Parathyroid adenoma (tissue), 2 donors: ENCODE measurements around the gene ITGAD.
A peak's percentile ranks its signal among the peaks of the same experiment; 100 is the strongest.

ENCODE experiments used
- H2AFZ ChIP-seq: fragments of 300-600 bp; sonication (generic); one replicate; pipeline ENCODE4 v1.7.0; 2017; ENCODE audit warnings: antibody characterized with exemption, mild to moderate bottlenecking
- H3K27ac ChIP-seq: fragments of 300-600 bp; sonication (generic); one replicate; pipeline ENCODE4 v1.7.0; 2017
- H3K27me3 ChIP-seq: fragments of 300-600 bp; sonication (generic); one replicate; pipeline ENCODE4 v1.7.0; 2017; ENCODE audit warnings: low read length; ENCODE audit not compliant: control insufficient read depth, insufficient read depth
- H3K36me3 ChIP-seq: fragments of 300-600 bp; sonication (generic); one replicate; pipeline ENCODE4 v1.7.0; 2017; ENCODE audit warnings: low read length; ENCODE audit not compliant: control insufficient read depth, insufficient read depth
- H3K4me1 ChIP-seq: fragments of 300-600 bp; sonication (generic); one replicate; pipeline ENCODE4 v1.7.0; 2017; ENCODE audit warnings: control low read depth
- H3K4me2 ChIP-seq: fragments of 300-600 bp; sonication (generic); one replicate; pipeline ENCODE4 v1.7.0; 2017; ENCODE audit warnings: low read length
- H3K4me3 ChIP-seq: fragments of 300-600 bp; sonication (generic); one replicate; pipeline ENCODE4 v1.7.0; 2017; ENCODE audit warnings: low read depth, low read length
- H3K79me2 ChIP-seq: fragments of 300-600 bp; sonication (generic); one replicate; pipeline ENCODE4 v1.7.0; 2017; ENCODE audit warnings: control low read depth
- H3K9ac ChIP-seq: fragments of 300-600 bp; sonication (generic); one replicate; pipeline ENCODE4 v1.7.0; 2017; ENCODE audit warnings: mild to moderate bottlenecking
- H3K9me3 ChIP-seq: fragments of 300-600 bp; sonication (generic); one replicate; pipeline ENCODE4 v1.7.0; 2017; ENCODE audit warnings: low read length; ENCODE audit not compliant: control insufficient read depth
- CTCF ChIP-seq: fragments of 300-600 bp; sonication (generic); IDR thresholded peaks from one replicate; pipeline ENCODE4 v1.7.0; 2017; ENCODE audit warnings: antibody characterized with exemption, mild to moderate bottlenecking
- donor health status: primary hyperparathyroidism.

The ITGAD gene

GRCh38 chr16:31471241-31471874 lies 78.2 kb downstream of the ITGAD start:
- peaks cover 14% of the 10 kb centered on the region for H3K4me1 ChIP-seq
- TF ChIP-seq CTCF: no peak
- H2AFZ ChIP-seq: peak overlapping the region; percentile 78
- H3K4me3 ChIP-seq: peak overlapping the region; percentile 39
- no peak overlapping the region for H3K9ac ChIP-seq
- H3K27me3 ChIP-seq: no peaks in the 10 kb centered on the region
- peak overlapping the region; percentile 29 for H3K27ac ChIP-seq
- H3K36me3 ChIP-seq: no peaks in the 10 kb centered on the region
- H3K79me2 ChIP-seq: no peaks in the 10 kb centered on the region
- H3K9me3 ChIP-seq: no peaks in the 10 kb centered on the region
- H3K4me2 ChIP-seq: peak overlapping the region; percentile 62

DNA sequence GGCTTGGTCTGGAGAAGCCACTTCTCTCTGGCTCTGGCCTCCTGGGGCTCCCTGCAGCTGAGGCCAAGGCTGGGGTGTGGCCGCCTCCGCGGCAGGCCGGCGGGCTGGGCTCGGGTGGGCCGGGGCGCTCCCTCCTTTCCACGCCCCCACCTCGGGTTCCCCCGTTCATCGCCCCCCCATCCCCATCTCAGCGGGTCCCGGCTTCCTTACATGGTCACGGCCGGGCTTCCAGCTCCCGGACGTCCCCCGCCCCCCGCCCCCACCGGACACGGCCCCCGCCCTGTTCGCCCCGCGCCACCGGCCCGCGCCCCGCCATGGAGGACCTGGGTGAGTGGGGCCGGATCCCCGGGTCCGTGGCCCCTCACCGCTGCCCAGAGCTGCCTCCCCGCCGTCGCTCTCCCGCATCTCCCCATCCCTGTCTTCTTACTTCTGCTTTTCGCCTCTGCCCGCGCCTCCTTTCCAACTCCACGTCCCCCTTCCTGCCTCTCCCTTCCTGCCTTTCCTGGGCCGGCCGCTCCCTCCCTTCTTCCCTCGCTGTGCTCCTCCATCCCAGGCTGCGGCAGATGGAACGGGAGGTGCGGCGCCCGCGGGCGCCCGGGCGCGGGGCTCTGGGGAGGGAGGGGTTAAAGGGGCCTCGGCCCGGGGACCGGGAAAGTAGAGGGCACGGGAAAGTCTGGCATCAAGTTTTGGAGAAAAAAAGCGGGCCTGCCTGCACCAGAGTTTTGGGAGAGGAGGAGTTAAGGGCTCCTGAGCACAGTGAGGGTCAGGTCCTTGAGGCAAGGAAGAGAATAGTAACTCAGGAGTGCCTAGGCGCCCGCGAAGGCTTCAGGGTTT lies 79.0 kb downstream of the ITGAD start, which contains the start of gene TGFB1I1:
TGFB1I1 (plus strand) TSS at position 278 of the 834 bp plus-strand sequence; CDS start at position 315, 37 bp downstream.
- H3K4me1 ChIP-seq: peaks cover 14% of the 10 kb centered on the region
- peak within 1 kb of the TSS; percentile 72 for H3K4me2 ChIP-seq
- H3K79me2 ChIP-seq: no peaks in the 10 kb centered on the region
- no peak within 1 kb of the TSS for H3K9ac ChIP-seq
- no peaks in the 10 kb centered on the region for H3K36me3 ChIP-seq
- TF ChIP-seq CTCF: no peak
- H3K27me3 ChIP-seq: no peaks in the 10 kb centered on the region
- H2AFZ ChIP-seq: peak within 1 kb of the TSS; percentile 99
- H3K9me3 ChIP-seq: no peaks in the 10 kb centered on the region
- peak within 1 kb of the TSS; percentile 66 for H3K27ac ChIP-seq
- peak within 1 kb of the TSS; percentile 58 for H3K4me3 ChIP-seq

GRCh38 chr16:31472709-31473203 lies 79.6 kb downstream of the ITGAD start:
- Histone ChIP-seq H3K27ac (peak overlapping the region; percentile 66), H3K9ac (no peak overlapping the region), H3K4me3 (peak overlapping the region; percentile 58), H3K4me1 (peaks cover 15% of the 10 kb centered on the region), H2AFZ (peak overlapping the region; percentile 99), H3K36me3 (no peaks in the 10 kb centered on the region), H3K4me2 (peak overlapping the region; percentile 72), H3K9me3 (no peaks in the 10 kb centered on the region), H3K27me3 (no peaks in the 10 kb centered on the region), H3K79me2 (no peaks in the 10 kb centered on the region)
- TF ChIP-seq CTCF: peak; percentile 74

GRCh38 chr16:31473264-31473984 lies 80.3 kb downstream of the ITGAD start:
- H2AFZ ChIP-seq: peak overlapping the region; percentile 26
- peak overlapping the region; percentile 72 for H3K4me2 ChIP-seq
- H3K9ac ChIP-seq: no peak overlapping the region
- no peaks in the 10 kb centered on the region for H3K36me3 ChIP-seq
- no peaks in the 10 kb centered on the region for H3K27me3 ChIP-seq
- H3K27ac ChIP-seq: no peak overlapping the region
- TF ChIP-seq CTCF: no peak
- H3K79me2 ChIP-seq: no peaks in the 10 kb centered on the region
- no peaks in the 10 kb centered on the region for H3K9me3 ChIP-seq
- peaks cover 19% of the 10 kb centered on the region for H3K4me1 ChIP-seq
- H3K4me3 ChIP-seq: peak overlapping the region; percentile 58
